OCI-LY1 (cell line): ENCODE data around the gene ILDR1.
A peak's percentile ranks its signal among the peaks of the same experiment; 100 is the strongest.

ENCODE experiments used
- H2AFZ ChIP-seq: fragments of 200-600 bp; sonication (generic), shearing (Covaris generic); 2 replicates; pipeline ENCODE4 v1.6.0; 2014; ENCODE audit warnings: antibody characterized with exemption, mild to moderate bottlenecking, low read length
- H3F3A ChIP-seq: fragments of 200-600 bp; sonication (generic), shearing (Covaris generic); 2 replicates; pipeline ENCODE4 v1.6.0; 2014; ENCODE audit warnings: mild to moderate bottlenecking, antibody characterized with exemption, low read length, moderate library complexity; ENCODE audit not compliant: insufficient read depth
- H3K27ac ChIP-seq: fragments of 200-600 bp; sonication (generic); 2 replicates; pipeline ENCODE4 v1.5.1; 2014; ENCODE audit warnings: low read length, mixed run types, mild to moderate bottlenecking, low read depth; ENCODE audit not compliant: poor library complexity, severe bottlenecking
- H3K27me3 ChIP-seq: fragments of 200-600 bp; sonication (generic); 2 replicates; pipeline ENCODE4 v1.6.0; 2014; ENCODE audit warnings: antibody characterized with exemption, mild to moderate bottlenecking, low read length, moderate library complexity; ENCODE audit not compliant: insufficient read depth
- H3K36me3 ChIP-seq: fragments of 200-600 bp; sonication (generic); 2 replicates; pipeline ENCODE4 v1.6.1; 2014; ENCODE audit warnings: mild to moderate bottlenecking, antibody characterized with exemption, low read length, moderate library complexity, mixed read lengths; ENCODE audit not compliant: insufficient read depth
- H3K4me1 ChIP-seq: fragments of 200-600 bp; sonication (generic); 2 replicates; pipeline ENCODE4 v1.5.1; 2014; ENCODE audit warnings: mild to moderate bottlenecking, low read length, moderate library complexity; ENCODE audit not compliant: insufficient read depth, severe bottlenecking
- H3K4me2 ChIP-seq: fragments of 200-600 bp; sonication (generic), shearing (Covaris generic); 2 replicates; pipeline ENCODE4 v1.6.1; 2014; ENCODE audit warnings: low read length
- H3K4me3 ChIP-seq: fragments of 200-600 bp; sonication (generic); 2 replicates; pipeline ENCODE4 v1.5.1; 2014; ENCODE audit warnings: low read length, low read depth, mild to moderate bottlenecking, mixed read lengths; ENCODE audit not compliant: poor library complexity, severe bottlenecking
- H3K79me2 ChIP-seq: fragments of 200-600 bp; shearing (Covaris generic); 2 replicates; pipeline ENCODE4 v1.6.1; 2016; ENCODE audit warnings: mixed run types, low read length, mixed read lengths; ENCODE audit not compliant: insufficient read depth
- H3K9ac ChIP-seq: fragments of 200-600 bp; sonication (generic), shearing (Covaris generic); 2 replicates; pipeline ENCODE4 v1.6.1; 2014; ENCODE audit warnings: mild to moderate bottlenecking, low read length, mixed read lengths
- H3K9me2 ChIP-seq: fragments of 200-600 bp; sonication (generic), shearing (Covaris generic); 2 replicates; pipeline ENCODE4 v1.6.1; 2014; ENCODE audit warnings: low read depth, mild to moderate bottlenecking, low read length, mixed read lengths
- H3K9me3 ChIP-seq: fragments of 200-600 bp; shearing (Covaris generic); 2 replicates; pipeline ENCODE4 v1.6.1; 2014; ENCODE audit warnings: low read length, mixed read lengths
- H4K20me1 ChIP-seq: fragments of 200-600 bp; sonication (generic), shearing (Covaris generic); 2 replicates; pipeline ENCODE4 v1.6.0; 2016; ENCODE audit warnings: mild to moderate bottlenecking, low read length; ENCODE audit not compliant: insufficient read depth
- EZH2 ChIP-seq: fragments of 200-600 bp; sonication (generic), shearing (Covaris generic); IDR thresholded peaks from 2 replicates; pipeline ENCODE4 v1.8.0; 2017; ENCODE audit warnings: borderline replicate concordance, mixed run types, mild to moderate bottlenecking, antibody characterized with exemption, low read length, moderate library complexity, mixed read lengths
- TF ChIP-seq, protein P1 (sequence below): fragments of 200-600 bp; sonication (generic), shearing (Covaris generic); IDR thresholded peaks from 2 replicates; pipeline ENCODE4 v1.5.1; 2017; ENCODE audit warnings: mild to moderate bottlenecking, antibody characterized with exemption, low read length, moderate library complexity, mixed read lengths

Gene ILDR1

DNA sequence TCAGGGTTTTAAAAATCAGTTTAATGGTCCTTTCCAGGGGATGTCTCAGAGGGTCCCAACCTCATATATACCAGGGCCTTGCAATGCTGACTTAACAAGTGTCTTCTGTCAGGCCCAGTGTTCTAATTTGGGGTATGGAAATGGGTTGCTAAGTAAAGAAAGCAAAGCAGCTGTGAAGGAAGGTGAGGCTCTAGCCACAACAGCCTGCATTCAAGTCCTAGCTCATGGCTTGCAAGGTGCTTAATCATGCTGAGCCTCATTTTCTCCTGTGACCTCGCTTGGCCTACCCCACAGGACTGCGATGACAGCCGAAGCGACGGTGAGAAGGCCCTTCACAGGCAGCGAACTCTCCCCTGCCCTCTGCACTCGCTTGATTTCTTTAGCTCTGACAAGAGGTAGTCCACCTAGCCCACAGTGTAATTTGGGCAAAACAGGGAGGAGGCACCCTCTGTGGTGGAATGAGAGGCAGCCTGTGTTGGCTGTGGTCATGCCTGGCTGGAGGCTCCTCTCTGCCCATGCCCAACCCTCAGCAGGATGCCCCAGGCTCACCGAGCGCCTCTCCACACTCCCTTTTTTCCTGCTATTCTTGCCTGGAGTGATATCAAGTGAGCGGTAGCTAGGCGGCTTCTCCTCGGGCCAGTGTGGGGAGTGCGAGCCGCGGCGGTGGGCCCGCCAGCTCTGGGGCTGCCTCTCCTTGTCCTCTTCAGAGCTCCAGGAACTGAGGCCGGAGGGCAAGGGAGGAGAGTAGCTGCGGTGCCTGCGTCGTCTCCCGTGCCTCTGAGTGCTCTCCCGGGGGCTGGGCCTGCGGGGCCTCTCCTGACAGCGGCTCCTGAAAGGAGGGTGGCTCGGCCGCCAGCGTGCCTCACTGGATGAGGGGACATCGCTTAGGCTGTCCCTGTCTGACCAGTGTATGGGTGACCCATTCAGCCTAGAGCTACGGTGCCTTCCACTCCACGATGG is 29.2 kb downstream of the ILDR1 start:
- Histone ChIP-seq H4K20me1 (no peaks in the 10 kb centered on the region), H3K27ac (peak overlapping the region; percentile 95), H3K79me2 (no peaks in the 10 kb centered on the region), H3K4me2 (peak overlapping the region; percentile 68), H3K27me3 (no peaks in the 10 kb centered on the region), H3K4me1 (peaks cover 82% of the 10 kb centered on the region), H3F3A (no peaks in the 10 kb centered on the region; the same call in 1 of the 2 replicates), H3K4me3 (peak overlapping the region; percentile 57), H3K9me2 (no peaks in the 10 kb centered on the region), H3K9me3 (no peaks in the 10 kb centered on the region), H3K36me3 (no peaks in the 10 kb centered on the region; the same call in 1 of the 2 replicates), H2AFZ (no peak overlapping the region), H3K9ac (peak overlapping the region; percentile 70)
- TF ChIP-seq, protein P1, sequence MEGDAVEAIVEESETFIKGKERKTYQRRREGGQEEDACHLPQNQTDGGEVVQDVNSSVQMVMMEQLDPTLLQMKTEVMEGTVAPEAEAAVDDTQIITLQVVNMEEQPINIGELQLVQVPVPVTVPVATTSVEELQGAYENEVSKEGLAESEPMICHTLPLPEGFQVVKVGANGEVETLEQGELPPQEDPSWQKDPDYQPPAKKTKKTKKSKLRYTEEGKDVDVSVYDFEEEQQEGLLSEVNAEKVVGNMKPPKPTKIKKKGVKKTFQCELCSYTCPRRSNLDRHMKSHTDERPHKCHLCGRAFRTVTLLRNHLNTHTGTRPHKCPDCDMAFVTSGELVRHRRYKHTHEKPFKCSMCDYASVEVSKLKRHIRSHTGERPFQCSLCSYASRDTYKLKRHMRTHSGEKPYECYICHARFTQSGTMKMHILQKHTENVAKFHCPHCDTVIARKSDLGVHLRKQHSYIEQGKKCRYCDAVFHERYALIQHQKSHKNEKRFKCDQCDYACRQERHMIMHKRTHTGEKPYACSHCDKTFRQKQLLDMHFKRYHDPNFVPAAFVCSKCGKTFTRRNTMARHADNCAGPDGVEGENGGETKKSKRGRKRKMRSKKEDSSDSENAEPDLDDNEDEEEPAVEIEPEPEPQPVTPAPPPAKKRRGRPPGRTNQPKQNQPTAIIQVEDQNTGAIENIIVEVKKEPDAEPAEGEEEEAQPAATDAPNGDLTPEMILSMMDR, result no peak
- no peak for TF ChIP-seq EZH2

DNA sequence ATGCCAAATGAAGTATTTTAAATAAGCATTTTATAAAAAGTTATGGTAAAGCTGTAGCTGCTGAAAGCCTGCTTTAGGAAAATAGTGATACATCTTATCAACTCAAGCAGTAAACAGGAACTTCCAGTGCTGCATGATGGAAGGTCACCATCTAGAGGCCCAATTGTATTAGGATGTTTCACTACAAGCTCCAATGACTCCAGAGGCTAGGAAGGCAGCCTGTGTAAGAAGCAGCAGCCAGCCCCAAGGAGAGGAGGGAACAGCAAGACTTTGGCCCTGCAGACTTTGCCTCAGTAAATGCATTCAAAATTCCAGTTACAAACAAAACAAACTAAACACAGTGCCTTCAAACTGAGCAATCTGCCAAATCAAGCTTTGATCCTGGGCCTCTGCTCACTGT is 32.1 kb downstream of the ILDR1 start:
- H3K4me2 ChIP-seq, result no peak overlapping the region
- peaks cover 64% of the 10 kb centered on the region for H3K4me1 ChIP-seq
- no peaks in the 10 kb centered on the region for H3K9me2 ChIP-seq
- no peak overlapping the region for H3K9ac ChIP-seq
- no peaks in the 10 kb centered on the region; the same call in 1 of the 2 replicates for H3F3A ChIP-seq
- peaks cover 4% of the 10 kb centered on the region; the same call in 1 of the 2 replicates for H3K36me3 ChIP-seq
- no peaks in the 10 kb centered on the region for H4K20me1 ChIP-seq
- H3K4me3 ChIP-seq, result no peak overlapping the region
- no peak for TF ChIP-seq EZH2
- TF ChIP-seq, protein P1, result peak; percentile 24; the same call in 1 of the 2 replicates
- H3K27me3 ChIP-seq, result no peaks in the 10 kb centered on the region
- no peak overlapping the region for H3K27ac ChIP-seq
- no peaks in the 10 kb centered on the region for H3K9me3 ChIP-seq
- no peaks in the 10 kb centered on the region for H3K79me2 ChIP-seq
- H2AFZ ChIP-seq, result no peak overlapping the region

DNA sequence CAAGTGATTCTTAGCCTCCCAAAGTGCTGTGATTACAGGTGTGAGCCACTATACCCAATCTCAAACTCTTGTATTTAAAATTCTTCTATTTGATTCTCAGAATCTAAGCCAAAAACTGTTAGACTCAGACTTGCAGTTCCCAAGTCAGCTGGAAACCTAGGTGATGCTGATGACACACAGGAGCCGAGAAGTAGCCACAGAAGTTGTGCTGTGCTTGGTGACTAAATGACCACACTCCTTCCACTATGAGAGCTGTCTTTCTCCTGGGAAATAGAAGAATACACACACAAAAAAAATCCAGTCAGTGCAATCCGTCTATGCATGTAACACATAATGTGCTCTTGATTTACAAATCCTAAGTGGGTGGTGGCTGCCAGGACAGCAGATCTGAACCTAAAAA is 33.9 kb downstream of the ILDR1 start:
- Histone ChIP-seq H3K4me1 (peaks cover 46% of the 10 kb centered on the region), H3K9ac (no peak overlapping the region), H3K9me3 (peaks cover 9% of the 10 kb centered on the region; the same call in 1 of the 2 replicates), H4K20me1 (no peaks in the 10 kb centered on the region), H3F3A (no peaks in the 10 kb centered on the region; the same call in 1 of the 2 replicates), H3K4me3 (no peak overlapping the region), H3K4me2 (no peak overlapping the region), H2AFZ (no peak overlapping the region), H3K9me2 (no peaks in the 10 kb centered on the region), H3K36me3 (peaks cover 4% of the 10 kb centered on the region; the same call in 1 of the 2 replicates), H3K27ac (no peak overlapping the region), H3K27me3 (no peaks in the 10 kb centered on the region), H3K79me2 (no peaks in the 10 kb centered on the region)
- TF ChIP-seq EZH2, result no peak
- TF ChIP-seq, protein P1, result no peak
